Measurements from ENCODE around the gene WDR48.

Gene WDR48

DNA sequence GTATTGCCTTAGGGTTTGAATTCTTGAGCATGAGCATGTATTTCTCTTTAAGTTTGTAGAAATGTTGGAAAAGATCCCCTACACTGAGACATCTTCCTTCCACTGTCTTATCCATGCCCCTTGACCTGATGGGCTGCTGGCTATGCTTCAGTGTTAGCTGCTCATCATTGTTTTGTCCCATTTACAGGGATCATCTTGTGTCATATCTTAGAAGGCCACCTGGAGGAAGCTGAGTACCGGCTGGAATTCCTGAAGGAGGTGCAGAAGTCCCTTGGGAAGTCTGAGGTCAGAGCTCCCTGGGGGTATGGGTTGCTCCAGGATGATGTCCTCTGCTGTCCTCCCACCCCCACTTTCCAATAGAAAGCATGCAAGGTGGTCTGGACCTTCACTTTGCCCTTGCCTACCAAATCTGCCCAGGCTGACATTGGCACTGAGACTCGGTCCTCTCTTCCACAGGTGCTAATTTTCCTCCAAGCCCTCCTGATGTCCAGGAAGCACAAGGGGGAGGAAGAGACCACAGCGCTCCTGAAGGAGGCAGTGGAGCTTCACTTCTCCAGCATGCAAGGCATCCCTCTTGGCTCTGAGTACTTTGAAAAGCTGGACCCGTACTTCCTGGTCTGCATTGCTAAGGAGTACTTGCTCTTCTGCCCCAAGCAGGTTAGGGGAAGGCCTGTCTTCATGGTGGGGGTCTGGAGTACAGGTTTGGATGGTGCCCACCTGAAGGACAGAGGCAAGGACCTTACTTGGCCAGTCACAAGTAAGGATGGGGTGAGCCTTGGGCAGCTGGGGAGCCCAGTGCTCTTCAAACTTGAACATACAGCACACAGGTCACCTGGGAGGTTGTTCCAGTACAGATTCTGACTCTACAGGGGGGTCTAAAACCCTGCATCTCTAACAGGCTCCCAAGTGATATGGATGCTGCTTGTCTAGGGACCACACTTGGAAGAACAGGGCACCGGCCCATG lies 73.3 kb downstream of the WDR48 start:
- DNase-seq, result no peak

DNA sequence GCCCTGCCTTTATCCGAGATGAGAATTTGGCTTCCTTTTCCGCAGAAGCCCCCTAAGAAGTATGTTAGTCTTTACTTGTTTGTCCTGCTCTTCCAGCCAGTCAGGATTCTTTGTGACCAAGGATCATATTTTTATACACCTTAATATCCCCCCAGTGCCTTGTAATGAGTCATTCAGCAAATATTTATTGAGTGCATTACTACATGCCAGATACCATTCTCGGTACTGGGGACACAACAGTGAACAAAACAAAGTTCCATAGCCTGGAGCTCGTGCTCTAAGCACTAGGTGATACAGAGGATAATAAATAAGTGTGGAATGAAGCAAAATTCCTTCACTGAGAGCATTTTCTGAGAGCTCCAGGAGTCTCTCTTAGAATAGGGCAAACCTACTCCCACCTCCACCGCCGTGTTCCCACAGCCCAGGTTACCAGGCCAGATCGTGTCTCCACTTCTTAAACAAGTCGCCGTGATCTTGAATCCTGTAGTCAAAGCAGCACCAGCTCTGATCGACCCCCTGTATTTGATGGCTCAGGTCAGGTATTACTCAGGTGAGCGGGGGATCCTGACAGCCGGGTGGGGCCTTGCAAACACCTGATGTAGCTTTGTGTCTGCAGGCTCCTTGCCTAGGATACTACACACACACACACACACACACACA lies 74.2 kb downstream of the WDR48 start:
- DNase-seq, result no peak

DNA sequence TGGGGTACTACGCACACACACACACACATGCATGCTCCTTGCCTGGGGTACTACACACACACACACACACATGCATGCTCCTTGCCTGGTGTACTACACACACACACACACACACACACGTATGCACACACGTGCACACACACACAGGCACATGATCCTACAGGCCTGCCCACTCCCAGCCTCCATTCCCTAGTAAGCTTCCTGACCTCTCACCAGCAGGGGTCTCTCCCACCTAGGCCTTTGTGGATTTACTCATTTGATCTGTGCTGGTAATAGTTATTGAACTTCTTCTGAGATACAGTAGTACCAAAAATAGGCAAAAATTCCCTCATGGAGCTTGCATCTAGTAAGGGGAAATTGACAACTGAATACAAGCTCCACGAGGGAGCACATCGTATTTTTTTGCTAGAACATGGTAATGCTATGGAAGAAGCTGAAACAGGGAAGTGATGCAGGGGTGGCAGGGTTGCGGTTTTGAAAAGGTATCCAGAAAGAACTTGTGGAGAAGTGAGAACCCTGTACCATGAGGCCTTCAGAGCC lies 74.8 kb downstream of the WDR48 start:
- DNase-seq, result no peak

DNA sequence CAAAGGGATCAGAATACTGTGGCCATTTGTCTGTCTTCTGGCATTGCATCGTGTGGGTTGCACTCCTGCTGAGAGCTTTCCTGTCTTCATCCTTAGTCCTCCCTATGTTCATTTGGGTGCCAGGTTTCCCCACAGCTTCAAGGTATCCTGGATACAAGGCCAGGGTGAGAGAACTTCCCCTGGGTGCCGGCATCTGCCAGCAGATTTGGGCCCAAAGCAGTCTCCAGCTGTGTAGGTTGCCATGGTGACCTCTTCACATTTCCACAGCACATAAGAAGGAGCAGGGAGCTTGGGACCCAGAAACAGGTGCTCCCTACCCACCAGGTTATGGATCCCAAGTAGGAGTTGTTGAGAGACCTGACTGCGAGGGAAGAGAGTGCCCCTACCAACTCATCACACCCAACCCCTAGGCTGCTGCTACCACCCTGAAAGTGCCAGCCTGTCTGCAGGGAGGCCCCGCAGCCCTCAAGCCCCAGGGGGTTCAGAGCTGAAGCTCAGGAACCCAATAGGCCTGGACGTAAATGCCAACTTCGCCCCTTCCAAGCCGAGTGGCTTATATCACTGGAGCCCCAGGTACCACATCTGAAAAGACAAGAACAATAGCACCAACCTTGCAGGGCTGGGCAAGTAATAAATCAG lies 75.6 kb downstream of the WDR48 start:
- DNase-seq, result no peak

DNA sequence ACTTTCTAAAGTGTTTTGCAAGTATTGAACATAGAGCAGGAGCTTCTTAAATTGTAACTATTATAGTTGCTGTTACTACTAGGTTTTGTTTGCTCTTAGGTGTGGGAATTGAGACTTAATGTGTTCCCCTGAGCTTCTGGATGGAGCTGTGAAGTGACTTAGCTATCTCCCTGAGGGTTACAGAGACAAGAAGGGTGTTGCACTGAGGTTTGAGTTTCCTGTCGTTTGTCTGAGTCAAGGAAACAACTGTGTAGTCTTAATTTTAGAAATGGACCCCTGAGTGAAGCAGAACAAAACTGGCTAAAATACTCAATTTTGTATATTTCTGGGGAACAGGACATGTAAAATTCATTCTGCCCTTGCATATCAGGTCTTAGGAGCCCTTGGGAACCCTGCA lies 76.1 kb downstream of the WDR48 start:
- no peak for DNase-seq

DNA sequence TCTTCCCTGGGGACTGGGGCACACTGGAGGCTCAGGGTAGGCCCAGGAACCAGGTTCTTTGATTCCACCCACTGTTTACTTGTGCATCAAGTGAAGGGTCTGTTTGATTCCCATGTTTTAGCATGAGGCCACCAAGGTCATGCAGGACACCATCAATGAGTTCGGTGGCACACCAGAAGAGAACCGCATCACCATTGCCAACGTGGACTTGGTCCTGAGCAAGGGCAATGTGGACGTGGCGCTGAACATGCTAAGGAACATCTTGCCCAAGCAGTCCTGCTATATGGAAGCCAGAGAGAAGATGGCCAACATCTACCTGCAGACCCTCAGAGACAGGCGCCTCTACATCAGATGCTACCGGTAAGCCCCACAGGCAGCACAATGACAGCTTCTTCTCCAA lies 77.1 kb downstream of the WDR48 start:
- no peak for DNase-seq

DNA sequence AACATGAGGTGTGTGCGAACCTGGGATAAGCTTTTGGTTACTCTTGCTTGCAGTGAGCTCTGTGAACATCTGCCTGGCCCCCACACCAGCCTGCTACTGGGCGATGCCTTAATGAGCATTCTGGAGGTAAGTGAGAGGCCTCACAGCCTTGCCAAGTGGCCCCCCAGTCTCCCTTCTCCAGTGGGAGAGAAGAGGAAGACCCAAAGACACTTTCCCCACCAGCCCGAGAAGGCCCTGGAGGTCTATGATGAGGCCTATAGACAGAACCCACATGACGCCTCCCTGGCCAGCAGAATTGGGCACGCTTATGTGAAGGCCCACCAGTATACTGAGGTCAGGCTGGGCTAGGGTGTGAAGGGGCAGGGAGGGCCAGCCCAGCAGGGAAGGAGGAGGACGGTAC lies 78.2 kb downstream of the WDR48 start:
- no peak for DNase-seq

DNA sequence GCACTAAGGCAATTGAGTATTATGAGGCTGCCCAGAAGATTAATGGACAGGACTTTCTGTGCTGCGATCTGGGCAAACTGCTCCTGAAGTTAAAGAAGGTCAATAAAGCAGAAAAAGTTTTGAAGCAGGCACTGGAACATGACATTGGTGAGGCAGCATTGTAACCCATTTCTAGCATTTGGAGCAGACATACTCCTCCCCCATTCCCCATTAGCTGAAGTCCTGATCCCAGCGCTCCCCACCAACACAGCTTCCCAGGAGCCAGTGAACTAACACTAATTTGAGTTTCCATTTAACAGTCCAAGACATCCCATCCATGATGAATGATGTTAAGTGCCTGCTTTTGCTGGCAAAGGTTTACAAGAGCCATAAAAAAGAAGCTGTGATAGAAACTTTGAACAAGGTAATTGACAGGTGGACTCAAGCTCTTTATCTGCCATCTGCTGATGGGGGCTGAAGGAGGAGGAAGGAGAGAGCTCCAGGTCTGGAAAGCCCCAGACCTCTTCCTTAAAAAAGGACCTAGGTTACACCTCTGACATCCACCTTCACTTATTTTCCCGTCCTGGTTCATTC lies 79.0 kb downstream of the WDR48 start:
- no peak for DNase-seq

DNA sequence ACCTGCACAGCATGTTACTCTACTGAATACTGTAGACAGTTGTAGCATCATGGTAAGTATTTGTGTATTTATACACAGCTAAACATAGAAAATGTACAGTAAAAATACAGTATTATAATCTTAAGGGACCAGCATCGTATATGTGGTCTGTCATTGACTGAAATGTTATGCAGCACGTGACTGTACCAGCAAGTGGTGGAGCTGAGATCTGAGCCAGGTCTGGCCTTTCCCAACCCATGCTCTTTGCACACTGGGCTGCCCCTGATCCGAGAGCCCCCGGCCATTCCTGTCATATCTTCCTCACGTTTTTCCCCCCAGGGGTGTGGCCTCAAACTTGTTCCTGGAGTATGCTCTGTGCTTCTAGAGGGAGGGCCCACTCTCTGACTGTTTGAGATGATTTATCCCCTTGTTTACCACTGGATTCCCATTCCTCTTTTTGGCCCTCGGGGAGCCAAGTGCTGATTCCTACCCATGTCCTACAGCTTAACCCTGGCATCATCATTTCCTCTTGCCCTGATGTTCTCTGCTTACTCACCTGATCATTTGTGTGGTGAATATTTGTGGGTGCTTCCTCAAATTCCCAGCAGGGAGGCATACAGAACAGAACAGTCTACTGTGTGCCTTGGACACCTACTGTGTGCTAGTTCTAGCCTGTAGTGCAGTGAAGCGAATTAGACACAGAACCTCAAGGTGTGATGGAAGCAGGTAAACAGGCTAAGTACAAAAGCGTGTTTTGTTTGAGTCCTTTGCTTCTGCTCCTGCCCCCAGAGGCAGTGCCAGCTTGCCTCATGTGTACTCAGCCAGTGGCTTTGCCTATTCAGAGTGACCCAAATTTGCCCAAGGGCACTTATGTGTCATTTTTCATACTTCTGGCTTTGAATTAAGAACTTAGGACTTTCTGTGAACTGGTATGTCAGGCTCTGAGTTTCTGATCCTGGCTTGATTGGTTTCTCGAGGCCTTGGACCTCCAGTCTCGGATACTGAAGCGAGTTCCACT lies 80.6 kb downstream of the WDR48 start:
- no peak for DNase-seq

DNA sequence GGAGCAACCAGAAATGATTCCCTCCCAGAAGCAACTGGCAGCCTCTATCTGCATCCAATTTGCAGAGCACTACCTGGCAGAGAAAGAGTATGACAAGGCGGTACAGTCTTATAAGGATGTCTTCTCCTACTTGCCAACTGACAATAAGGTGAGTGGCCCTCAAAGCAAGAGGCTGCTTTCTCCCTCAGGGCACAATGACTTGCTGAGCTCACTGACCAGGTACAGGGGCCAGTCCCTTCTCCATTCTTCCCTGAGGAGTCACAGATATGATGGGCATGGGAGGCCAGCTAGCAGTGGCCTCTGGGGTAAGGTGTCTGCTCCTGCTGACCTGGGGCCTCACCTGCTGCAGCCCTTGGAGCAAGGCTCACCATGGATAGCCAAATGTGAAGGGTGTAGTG lies 81.3 kb downstream of the WDR48 start:
- DNase-seq, result no peak

DNA sequence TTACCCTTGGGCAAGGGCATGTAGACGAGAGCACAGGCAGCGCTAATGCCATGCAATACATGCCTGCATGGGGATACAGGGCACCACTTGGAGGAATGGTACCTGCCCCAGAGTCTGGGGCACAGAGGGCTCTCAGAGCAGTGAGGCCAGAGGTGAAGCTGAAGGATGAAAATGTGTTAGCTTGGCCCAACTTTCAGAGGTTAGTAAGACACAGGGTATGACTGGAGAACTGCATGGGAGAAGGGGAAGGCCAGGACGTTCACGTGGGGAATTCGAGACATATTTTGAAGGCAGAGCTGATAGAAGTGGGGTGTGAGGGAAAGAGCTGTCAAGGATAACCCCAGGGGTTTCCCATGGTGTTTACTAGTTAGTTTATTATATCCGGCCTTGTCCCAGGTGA lies 82.0 kb downstream of the WDR48 start:
- DNase-seq, result no peak

DNA sequence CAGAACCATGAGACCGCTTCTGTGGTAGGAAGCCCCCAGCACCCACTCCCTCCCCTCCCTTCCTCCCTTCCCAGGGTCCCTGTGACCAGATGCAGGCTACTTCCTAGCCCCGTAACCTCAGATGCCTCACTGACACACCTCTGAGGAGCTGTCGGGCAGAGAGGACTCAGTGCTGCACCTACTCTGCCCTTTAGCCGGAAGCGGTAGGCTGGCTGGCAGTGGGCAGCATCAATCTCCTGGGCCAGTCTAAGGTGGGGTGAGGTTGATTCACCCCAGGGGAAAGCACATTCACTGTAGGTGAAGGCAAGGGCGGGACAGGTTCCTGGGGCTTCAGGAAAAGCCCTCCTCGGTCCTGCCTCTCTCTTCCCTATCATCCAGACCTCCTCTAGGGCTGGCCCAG lies 82.5 kb downstream of the WDR48 start:
- DNase-seq, result no peak

DNA sequence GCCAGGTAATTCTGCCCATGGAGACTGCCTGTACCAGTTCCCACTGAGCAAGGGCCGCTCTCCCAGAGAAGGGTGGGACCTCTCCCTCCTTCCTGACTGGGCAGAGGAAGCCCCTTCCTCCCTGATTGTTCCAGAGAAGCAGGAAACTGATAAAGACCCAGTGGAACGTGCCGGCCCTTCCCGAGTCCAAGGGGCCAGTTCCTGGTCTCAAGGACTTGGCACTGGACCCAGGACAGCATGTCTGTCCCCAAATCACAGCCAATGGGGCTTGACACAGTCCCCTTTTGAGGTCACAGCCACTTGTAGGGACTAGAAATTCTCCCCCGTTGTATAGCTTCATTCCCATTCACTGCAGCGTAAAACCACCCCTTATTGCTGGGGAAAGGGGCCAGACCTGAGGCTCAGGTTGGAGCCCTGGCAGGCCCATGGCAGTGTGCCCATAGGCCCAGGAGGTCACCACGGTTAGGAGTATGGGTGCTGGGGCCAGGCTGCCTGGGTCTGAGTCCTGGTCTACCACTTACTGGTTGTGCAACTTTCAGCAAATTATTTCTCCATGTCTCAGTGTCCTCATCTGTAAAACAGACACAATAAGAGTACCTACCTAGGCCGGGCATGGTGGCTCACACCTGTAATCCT lies 83.5 kb downstream of the WDR48 start:
- no peak for DNase-seq

DNA sequence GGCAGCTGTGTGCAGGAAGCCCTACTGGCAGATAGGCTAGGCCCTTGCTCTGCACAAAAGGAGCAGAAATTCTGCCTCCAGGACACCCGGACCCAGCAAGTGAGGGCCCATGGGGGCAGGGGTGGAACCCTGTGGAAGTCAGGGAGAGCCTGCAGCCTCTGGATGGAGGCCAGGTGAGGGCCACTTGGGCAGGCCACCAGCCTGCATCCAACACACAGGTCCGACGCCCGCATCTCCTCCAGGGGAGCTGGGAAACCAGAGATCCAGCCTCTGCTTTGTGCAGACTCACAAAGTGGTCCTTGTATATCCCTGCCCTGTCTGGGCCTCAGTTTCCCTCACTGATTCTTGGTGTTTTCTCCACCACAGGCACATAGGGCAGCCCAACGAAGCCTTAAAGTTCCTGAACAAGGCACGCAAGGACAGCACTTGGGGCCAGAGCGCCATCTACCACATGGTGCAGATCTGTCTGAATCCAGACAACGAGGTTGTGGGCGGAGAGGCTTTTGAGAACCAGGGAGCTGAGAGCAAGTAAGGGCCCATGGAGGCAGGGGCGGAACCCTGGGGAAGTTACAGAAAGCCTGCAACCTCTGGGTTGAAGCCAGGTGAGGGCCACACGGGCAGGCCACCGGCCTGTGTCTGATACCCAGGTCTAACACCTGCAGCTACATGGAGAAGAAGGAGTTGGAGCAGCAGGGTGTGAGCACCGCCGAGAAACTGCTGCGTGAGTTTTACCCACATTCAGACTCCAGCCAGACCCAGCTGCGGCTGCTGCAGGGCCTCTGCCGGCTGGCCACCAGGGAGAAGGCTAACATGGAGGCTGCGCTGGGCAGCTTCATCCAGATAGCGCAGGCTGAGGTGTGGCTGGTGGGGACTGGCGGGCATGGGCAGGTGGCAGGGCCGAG lies 85.0 kb downstream of the WDR48 start:
- DNase-seq, result no peak

DNA sequence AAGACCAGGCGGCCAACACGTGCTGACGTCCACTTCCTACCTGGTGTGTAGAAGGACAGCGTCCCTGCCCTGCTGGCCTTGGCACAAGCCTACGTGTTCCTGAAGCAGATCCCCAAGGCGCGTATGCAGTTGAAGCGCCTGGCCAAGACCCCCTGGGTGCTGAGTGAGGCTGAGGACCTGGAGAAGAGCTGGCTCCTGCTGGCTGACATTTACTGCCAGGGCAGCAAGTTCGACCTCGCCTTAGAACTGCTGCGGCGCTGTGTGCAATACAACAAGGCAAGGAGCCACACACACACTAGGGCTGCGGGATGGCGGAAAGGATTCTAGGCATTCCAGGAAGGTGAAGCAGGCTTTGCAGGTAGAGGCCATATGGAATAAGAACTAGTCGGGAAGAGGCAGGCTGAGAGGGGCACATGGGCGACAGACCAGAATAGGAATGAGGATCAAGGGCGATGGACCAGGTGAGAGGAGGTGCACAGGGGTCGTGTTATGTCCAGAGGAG lies 85.7 kb downstream of the WDR48 start:
- no peak for DNase-seq

DNA sequence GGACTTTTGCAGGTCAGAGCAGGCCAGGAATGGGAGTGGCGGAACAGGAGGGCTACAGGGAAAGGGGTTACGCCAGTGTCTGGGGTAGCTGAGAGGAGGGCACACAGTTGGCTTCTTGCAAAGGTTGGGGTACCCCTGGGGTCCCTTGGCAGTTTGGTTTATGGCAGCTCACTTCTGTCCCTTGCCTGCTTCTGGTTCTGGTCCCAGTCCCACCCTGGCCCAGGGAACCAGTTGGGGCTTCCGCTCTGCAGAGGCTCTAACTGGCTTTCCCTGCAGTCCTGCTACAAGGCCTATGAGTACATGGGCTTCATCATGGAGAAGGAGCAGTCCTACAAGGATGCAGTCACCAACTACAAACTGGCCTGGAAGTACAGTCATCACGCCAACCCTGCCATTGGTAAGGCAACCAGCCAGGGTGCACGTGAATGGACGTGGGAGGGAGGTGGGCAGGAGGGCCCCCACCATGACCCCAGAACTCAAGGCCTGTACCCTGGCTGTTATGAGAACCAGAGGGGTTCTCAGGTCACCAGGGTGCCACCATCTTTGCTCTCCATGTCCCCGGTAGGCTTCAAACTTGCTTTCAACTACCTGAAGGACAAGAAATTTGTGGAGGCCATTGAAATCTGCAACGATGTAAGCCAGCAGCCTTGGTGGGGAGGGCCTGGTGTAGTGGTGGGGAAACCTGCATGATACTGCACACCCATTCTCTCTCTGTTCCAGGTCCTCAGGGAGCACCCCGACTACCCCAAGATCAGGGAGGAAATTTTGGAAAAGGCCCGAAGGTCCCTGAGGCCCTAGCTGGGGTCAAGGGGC lies 86.4 kb downstream of the WDR48 start:
- no peak for DNase-seq

DNA sequence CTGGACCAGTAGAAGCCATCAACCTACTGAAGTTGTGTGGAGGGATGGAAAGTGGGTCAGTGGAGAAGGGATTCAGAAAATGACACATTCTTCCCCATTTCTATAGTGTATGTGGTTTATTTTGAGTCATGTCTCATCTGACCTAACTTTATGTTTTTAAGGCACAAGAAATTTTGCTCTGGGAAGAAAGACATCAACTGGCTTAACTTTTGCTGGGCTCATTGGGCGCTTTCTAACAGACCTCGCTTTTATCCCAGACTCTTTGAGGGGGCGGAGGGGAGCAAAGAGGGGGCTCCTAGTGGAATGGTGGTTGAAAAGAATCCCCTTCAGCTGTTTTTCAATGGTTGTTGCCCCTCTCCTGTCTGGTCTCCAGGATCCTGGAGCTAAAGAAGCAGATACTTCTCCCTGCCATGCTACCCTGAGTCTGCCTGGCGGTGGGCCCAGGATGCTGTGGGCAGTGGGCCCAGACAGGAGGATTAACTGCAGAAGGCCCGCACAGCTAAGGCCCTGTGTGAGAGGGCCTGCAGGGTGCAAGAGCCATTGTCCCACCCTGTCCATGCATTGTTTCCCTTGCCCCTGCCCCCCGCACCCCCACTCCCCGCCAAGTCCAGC lies 87.1 kb downstream of the WDR48 start:
- DNase-seq, result peak; percentile 34

DNA sequence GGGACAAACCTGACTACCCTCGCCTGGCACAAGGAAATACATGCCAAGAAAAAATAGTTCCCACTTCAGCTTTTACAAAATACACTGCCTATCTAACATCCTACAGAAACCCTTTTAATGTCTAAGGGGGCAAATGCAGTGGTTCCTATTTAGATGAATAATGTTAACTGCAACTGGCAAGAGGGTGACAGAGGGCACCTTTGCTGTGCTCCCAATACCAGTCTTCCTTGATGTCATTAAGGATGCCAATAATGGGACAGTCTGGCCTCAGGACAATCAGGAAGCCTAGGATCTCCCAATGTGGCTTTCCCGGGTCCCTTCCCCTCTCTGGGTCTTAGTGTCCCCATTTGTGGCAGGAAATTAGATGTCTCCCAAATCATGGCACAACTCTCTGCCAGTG lies 87.6 kb downstream of the WDR48 start:
- DNase-seq, result no peak
